ENCODE results near the gene GNGT1. TPM values are rescaled to one million over a fixed set of nuclear protein-coding genes. Genes with fewer than 3 reads are reported as not detected.

The GNGT1 gene
- total RNA-seq, 2 experiments from 2014 or later = not detected

DNA sequence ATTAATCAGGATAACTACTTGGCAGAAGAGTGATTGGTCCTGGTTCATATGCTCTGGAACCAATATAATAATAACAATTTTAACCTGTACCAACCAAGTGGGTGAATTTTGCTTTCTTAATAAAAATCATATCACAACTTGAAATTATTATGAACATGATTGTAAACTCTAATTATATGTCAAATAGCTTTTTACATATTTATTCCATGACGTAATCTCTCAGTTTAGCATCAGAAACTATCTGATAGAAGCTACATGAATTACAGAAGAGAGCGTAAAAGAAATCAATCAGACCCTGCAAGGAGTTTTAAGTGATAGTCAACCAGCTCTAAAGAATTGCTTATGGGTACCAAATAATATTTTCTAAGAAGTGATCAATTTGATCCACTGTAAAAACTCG, 25.3 kb downstream of the GNGT1 start:
- no peaks in the 10 kb centered on the region for H3K9me3 Mint-ChIP-seq
- H3K4me1 Mint-ChIP-seq (ENCODE audit: low read depth) = no peaks in the 10 kb centered on the region
- H3K27me3 Mint-ChIP-seq (ENCODE audit: low read depth) = peaks cover 21% of the 10 kb centered on the region
- H3K4me3 Mint-ChIP-seq = no peak overlapping the region
- CTCF ChIA-PET = no interaction called here
- H3K27ac Mint-ChIP-seq = no peak overlapping the region
- no peak for DNase-seq
- no peaks in the 10 kb centered on the region for H3K36me3 Mint-ChIP-seq (ENCODE audit: low read depth)
- intact Hi-C loops (cut with micrococcal nuclease) = no loop called here

GRCh38 chr7:93933156-93933555, 26.8 kb downstream of the GNGT1 start:
- CTCF ChIA-PET = no interaction called here

DNA sequence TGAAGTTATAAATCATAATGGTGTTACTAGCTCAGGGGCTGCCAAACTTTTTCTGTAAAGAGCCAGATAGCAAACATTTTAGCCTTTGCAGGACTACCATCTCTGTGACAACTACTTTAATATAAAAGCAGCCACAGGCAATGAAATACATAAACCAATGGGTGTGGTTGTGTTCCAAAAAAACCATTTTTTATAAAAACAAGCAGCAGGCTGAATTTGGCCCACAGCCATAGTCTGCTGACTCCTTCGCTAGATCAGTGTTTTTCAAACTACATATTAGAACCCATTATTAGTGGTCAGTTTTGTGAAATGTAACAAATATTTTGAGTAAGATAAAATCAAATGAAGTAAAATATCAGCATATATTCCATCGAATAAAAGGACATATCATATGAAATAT, 28.7 kb downstream of the GNGT1 start:
- intact Hi-C loops (cut with micrococcal nuclease) = no loop called here
- Mint-ChIP-seq H3K4me3 (no peak overlapping the region), H3K27ac (no peak overlapping the region), H3K4me1 (ENCODE audit: low read depth) (no peaks in the 10 kb centered on the region), H3K36me3 (ENCODE audit: low read depth) (no peaks in the 10 kb centered on the region), H3K9me3 (no peaks in the 10 kb centered on the region), H3K27me3 (ENCODE audit: low read depth) (peaks cover 24% of the 10 kb centered on the region)
- CTCF ChIA-PET = no interaction called here
- DNase-seq = no peak

More at GRCh38 chr7:93933156-93933555, 26.8 kb downstream of the GNGT1 start:
- no peaks in the 10 kb centered on the region for H3K36me3 Mint-ChIP-seq (ENCODE audit: low read depth)
- H3K27ac Mint-ChIP-seq = no peak overlapping the region
- H3K4me3 Mint-ChIP-seq = no peak overlapping the region
- peaks cover 18% of the 10 kb centered on the region for H3K27me3 Mint-ChIP-seq (ENCODE audit: low read depth)
- intact Hi-C loops (cut with micrococcal nuclease) = no loop called here
- no peaks in the 10 kb centered on the region for H3K9me3 Mint-ChIP-seq
- DNase-seq = no peak
- no peaks in the 10 kb centered on the region for H3K4me1 Mint-ChIP-seq (ENCODE audit: low read depth)

DNA sequence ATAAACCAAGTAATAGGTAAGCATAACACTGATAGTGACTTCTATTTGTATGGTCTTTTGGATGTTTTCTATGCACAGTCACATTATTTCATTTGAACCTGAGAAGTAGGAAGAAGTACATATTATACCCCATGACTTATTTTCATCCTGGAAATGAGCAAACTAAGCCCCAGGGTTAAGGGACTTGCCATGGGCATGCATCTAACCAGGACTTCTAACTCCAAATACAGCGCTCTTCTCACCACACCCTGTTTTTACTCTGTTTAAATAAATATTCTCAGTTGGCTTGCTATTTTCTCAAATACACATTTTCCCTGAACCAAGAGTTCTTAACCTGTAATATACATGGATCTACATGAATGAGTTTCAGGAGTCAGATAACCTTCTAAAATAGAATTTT, 31.5 kb downstream of the GNGT1 start:
- Mint-ChIP-seq H3K4me1 (ENCODE audit: low read depth) (no peaks in the 10 kb centered on the region), H3K27me3 (ENCODE audit: low read depth) (peaks cover 29% of the 10 kb centered on the region), H3K36me3 (ENCODE audit: low read depth) (no peaks in the 10 kb centered on the region), H3K4me3 (no peak overlapping the region), H3K27ac (no peak overlapping the region), H3K9me3 (no peaks in the 10 kb centered on the region)
- intact Hi-C loops (cut with micrococcal nuclease) = no loop called here
- no peak for DNase-seq
- CTCF ChIA-PET = no interaction called here

GRCh38 chr7:93938293-93938692, 31.9 kb downstream of the GNGT1 start:
- Mint-ChIP-seq H3K4me1 (ENCODE audit: low read depth) (no peaks in the 10 kb centered on the region), H3K27me3 (ENCODE audit: low read depth) (peaks cover 25% of the 10 kb centered on the region), H3K36me3 (ENCODE audit: low read depth) (no peaks in the 10 kb centered on the region), H3K27ac (no peak overlapping the region), H3K9me3 (no peaks in the 10 kb centered on the region), H3K4me3 (no peak overlapping the region)
- intact Hi-C loops (cut with micrococcal nuclease) = no loop called here
- CTCF ChIA-PET = no interaction called here
- DNase-seq = no peak

DNA sequence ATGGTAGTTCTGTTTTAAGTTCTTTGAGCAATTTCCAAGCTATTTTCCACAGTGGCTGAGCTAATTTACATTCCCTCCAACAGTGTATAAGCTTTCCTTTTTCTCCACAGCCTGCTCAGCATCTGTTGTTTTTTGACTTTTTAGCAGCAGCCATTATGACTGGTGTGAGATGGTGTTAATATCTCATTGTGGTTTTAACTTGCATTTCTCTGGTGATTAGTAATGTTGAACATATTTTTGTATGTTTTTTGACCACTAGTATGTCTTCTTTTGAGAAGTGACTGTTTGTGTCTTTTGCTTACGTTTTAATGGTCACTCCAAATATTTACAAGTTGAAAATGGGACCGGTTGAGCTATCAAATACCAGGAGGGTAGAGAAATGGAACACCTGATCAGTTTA, 35.6 kb downstream of the GNGT1 start:
- Mint-ChIP-seq H3K4me3 (no peak overlapping the region), H3K27ac (no peak overlapping the region), H3K9me3 (no peaks in the 10 kb centered on the region), H3K4me1 (ENCODE audit: low read depth) (no peaks in the 10 kb centered on the region), H3K36me3 (ENCODE audit: low read depth) (no peaks in the 10 kb centered on the region), H3K27me3 (ENCODE audit: low read depth) (peaks cover 25% of the 10 kb centered on the region)
- intact Hi-C loops (cut with micrococcal nuclease) = no loop called here
- DNase-seq = no peak
- CTCF ChIA-PET = no interaction called here

GRCh38 chr7:93943816-93944540, 37.6 kb downstream of the GNGT1 start:
- no peak overlapping the region for H3K27ac Mint-ChIP-seq
- intact Hi-C loops (cut with micrococcal nuclease) = no loop called here
- DNase-seq = no peak
- no peaks in the 10 kb centered on the region for H3K36me3 Mint-ChIP-seq (ENCODE audit: low read depth)
- no peaks in the 10 kb centered on the region for H3K9me3 Mint-ChIP-seq
- H3K4me3 Mint-ChIP-seq = no peak overlapping the region
- CTCF ChIA-PET = interaction anchor here (0.6 kb wide), 1 partner anchor 40 kb away, joined by 4 read pairs; no protein-coding TSS in a partner anchor
- H3K4me1 Mint-ChIP-seq (ENCODE audit: low read depth) = no peaks in the 10 kb centered on the region
- peaks cover 23% of the 10 kb centered on the region for H3K27me3 Mint-ChIP-seq (ENCODE audit: low read depth)

DNA sequence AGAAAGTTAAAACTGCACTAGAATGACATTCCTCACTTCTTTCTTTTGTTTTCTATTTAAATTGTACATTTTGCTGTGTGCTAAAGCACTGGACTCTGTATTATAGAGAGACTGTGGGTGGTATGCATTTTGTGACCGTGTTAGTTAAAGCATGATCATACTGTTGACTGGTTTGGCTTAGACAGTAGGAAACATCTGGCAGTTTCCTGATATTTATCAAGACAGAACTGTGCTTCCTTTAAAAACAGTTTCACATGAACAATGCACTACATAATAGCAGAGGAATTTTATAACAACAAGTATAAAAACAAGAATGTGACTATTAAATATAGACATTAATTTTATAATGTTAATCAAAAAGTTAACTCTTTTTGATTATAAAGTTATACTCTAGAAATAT, 38.3 kb downstream of the GNGT1 start:
- intact Hi-C loops (cut with micrococcal nuclease) = no loop called here
- Mint-ChIP-seq H3K4me3 (no peak overlapping the region), H3K36me3 (ENCODE audit: low read depth) (no peaks in the 10 kb centered on the region), H3K27me3 (ENCODE audit: low read depth) (peaks cover 21% of the 10 kb centered on the region), H3K9me3 (no peaks in the 10 kb centered on the region), H3K27ac (no peak overlapping the region), H3K4me1 (ENCODE audit: low read depth) (no peaks in the 10 kb centered on the region)
- CTCF ChIA-PET = no interaction called here
- DNase-seq = no peak

DNA sequence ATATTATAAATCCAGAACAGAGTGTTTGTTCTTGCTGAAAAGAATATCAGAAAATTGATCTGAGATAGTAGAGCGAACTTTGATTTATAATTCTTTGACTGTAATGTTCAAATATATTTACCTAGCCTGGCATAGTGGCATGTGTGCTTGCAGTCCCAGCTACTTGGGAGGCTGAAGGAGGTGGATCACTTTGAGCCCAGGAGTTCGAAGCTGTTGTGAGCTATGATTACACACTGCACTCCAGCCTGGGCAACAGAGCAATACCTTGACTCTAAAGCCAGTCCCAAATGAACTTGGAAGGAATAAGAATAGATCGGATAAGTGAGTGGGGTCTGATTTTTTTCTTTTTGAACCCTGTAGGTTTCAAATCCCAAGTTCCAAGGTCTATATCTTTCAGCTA, 38.7 kb downstream of the GNGT1 start:
- Mint-ChIP-seq H3K27me3 (ENCODE audit: low read depth) (peaks cover 16% of the 10 kb centered on the region), H3K9me3 (no peaks in the 10 kb centered on the region), H3K4me1 (ENCODE audit: low read depth) (no peaks in the 10 kb centered on the region), H3K27ac (no peak overlapping the region), H3K36me3 (ENCODE audit: low read depth) (no peaks in the 10 kb centered on the region), H3K4me3 (no peak overlapping the region)
- intact Hi-C loops (cut with micrococcal nuclease) = no loop called here
- DNase-seq = no peak
- CTCF ChIA-PET = no interaction called here

GRCh38 chr7:93945756-93946535, 39.6 kb downstream of the GNGT1 start:
- Mint-ChIP-seq H3K4me1 (ENCODE audit: low read depth) (no peaks in the 10 kb centered on the region), H3K27ac (no peak overlapping the region), H3K9me3 (no peaks in the 10 kb centered on the region), H3K36me3 (ENCODE audit: low read depth) (no peaks in the 10 kb centered on the region), H3K27me3 (ENCODE audit: low read depth) (peaks cover 13% of the 10 kb centered on the region), H3K4me3 (no peak overlapping the region)
- DNase-seq = no peak
- CTCF ChIA-PET = no interaction called here
- intact Hi-C loops (cut with micrococcal nuclease) = no loop called here

- DNase-seq = no peak
- Mint-ChIP-seq H3K4me1 (ENCODE audit: low read depth) (no peaks in the 10 kb centered on the region), H3K27me3 (ENCODE audit: low read depth) (peaks cover 8% of the 10 kb centered on the region), H3K9me3 (no peaks in the 10 kb centered on the region), H3K4me3 (no peak overlapping the region), H3K27ac (no peak overlapping the region), H3K36me3 (ENCODE audit: low read depth) (no peaks in the 10 kb centered on the region)
- intact Hi-C loops (cut with micrococcal nuclease) = no loop called here
- CTCF ChIA-PET = no interaction called here
Observed at GRCh38 chr7:93948106-93948505, 41.7 kb downstream of the GNGT1 start.

DNA sequence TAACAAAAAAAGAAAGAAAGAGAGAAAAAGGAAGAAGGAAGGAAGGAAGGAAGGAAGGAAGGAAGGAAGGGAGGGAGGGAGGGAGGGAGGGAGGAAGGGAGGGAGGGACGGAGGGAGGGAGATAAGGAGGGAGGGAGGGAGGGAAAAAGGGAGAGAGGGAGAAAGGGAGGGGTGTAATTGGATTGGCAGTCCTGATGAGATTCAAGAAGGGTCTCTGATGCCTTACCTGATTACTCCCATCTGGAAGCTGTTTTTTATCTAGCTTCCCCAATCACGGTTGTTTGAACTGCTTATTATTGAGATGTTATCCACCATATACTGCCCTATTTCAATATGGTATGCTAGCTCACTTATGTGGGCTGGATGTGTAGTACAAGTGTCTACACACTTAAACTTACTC, 42.5 kb downstream of the GNGT1 start:
- CTCF ChIA-PET = no interaction called here
- H3K36me3 Mint-ChIP-seq (ENCODE audit: low read depth) = no peaks in the 10 kb centered on the region
- H3K4me3 Mint-ChIP-seq = no peak overlapping the region
- no peak overlapping the region for H3K27ac Mint-ChIP-seq
- H3K27me3 Mint-ChIP-seq (ENCODE audit: low read depth) = peaks cover 6% of the 10 kb centered on the region
- no peaks in the 10 kb centered on the region for H3K9me3 Mint-ChIP-seq
- H3K4me1 Mint-ChIP-seq (ENCODE audit: low read depth) = no peaks in the 10 kb centered on the region
- intact Hi-C loops (cut with micrococcal nuclease) = no loop called here
- DNase-seq = no peak

DNA sequence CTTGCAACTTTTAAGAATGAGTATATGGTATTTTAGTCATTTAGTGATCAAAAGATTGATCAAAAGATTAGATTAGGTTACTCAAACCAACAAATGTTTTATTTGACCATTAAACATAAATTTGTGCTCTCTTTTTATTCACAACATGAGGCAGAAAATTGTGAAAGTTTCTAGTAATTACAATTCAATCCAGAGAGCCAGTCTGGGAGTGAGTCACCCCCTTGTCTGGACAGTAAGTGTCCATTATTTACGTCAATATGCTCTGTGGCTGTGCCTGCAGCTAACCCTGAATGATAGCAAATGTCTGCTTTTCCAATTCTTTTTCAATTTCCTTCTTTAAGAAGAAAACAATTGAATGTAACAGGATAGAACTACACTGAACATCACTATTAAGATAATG, 43.1 kb downstream of the GNGT1 start:
- CTCF ChIA-PET = no interaction called here
- Mint-ChIP-seq H3K27ac (no peak overlapping the region), H3K36me3 (ENCODE audit: low read depth) (no peaks in the 10 kb centered on the region), H3K9me3 (no peaks in the 10 kb centered on the region), H3K27me3 (ENCODE audit: low read depth) (peaks cover 3% of the 10 kb centered on the region), H3K4me3 (no peak overlapping the region), H3K4me1 (ENCODE audit: low read depth) (no peaks in the 10 kb centered on the region)
- DNase-seq = no peak
- intact Hi-C loops (cut with micrococcal nuclease) = no loop called here
